HTR-8/SVneo (cell line): ENCODE data around the gene TRPM1.
"Not testable (repeated sequence)": the region's sequence is repeated elsewhere in the genome, so short reads cannot be mapped to it uniquely, and the experiment has no call there.

Experiments
- DNase-seq: peaks from one replicate; pipeline ENCODE4 v3.0.0; 2011; ENCODE audit warnings: low spot score, mixed read lengths; ENCODE audit not compliant: insufficient read length
- FAIRE-seq: peaks from 2 replicates; lab custom pipeline; 2011; peaks lifted over from hg19 to GRCh38; lab: Jason Lieb, UNC

The TRPM1 gene

GRCh38 chr15:31127596-31128261 is 26.2 kb upstream of the TRPM1 start:
- FAIRE-seq (no peak), DNase-seq (no peak)

- DNase-seq = no peak
- FAIRE-seq = no peak
Observed at GRCh38 chr15:31125061-31125460, 23.5 kb upstream of the TRPM1 start.

- no peak for DNase-seq
Observed at GRCh38 chr15:31116423-31117030, 15.0 kb upstream of the TRPM1 start.

GRCh38 chr15:31111091-31111647 is 9.6 kb upstream of the TRPM1 start:
- DNase-seq = no peak
- FAIRE-seq = no peak

More at GRCh38 chr15:31116423-31117030, 15.0 kb upstream of the TRPM1 start:
- no peak for FAIRE-seq

- FAIRE-seq (no peak), DNase-seq (no peak)
Observed at GRCh38 chr15:31108836-31109235, 7.3 kb upstream of the TRPM1 start.

- no peak for FAIRE-seq
- DNase-seq = no peak
Observed at GRCh38 chr15:31106495-31107300, 5.2 kb upstream of the TRPM1 start.

- FAIRE-seq (no peak), DNase-seq (no peak)
Observed at GRCh38 chr15:31104003-31104402, 2.5 kb upstream of the TRPM1 start.

GRCh38 chr15:31102374-31103342 is 1.1 kb upstream of the TRPM1 start:
- no peak for DNase-seq
- no peak for FAIRE-seq

- FAIRE-seq (no peak), DNase-seq (no peak)
Observed at GRCh38 chr15:31102039-31102321, 455 bp upstream of the TRPM1 start.

GRCh38 chr15:31100738-31101137 is 787 bp downstream of the TRPM1 start:
- no peak for DNase-seq
- no peak for FAIRE-seq

- no peak for FAIRE-seq
- DNase-seq = peak; percentile 18
Observed at GRCh38 chr15:31098953-31099740, 2.4 kb downstream of the TRPM1 start.

GRCh38 chr15:31098491-31098917 is 3.0 kb downstream of the TRPM1 start:
- no peak for FAIRE-seq
- DNase-seq = no peak

- no peak for FAIRE-seq
- DNase-seq = no peak
Observed at GRCh38 chr15:31096563-31096962, 5.0 kb downstream of the TRPM1 start.

- DNase-seq = peak; percentile 24
- no peak for FAIRE-seq
Observed at GRCh38 chr15:31091481-31091880, 10.0 kb downstream of the TRPM1 start.

GRCh38 chr15:31090766-31091165 is 10.8 kb downstream of the TRPM1 start:
- FAIRE-seq (no peak), DNase-seq (no peak)

- no peak for FAIRE-seq
- DNase-seq = no peak
Observed at GRCh38 chr15:31089368-31090047, 12.0 kb downstream of the TRPM1 start.

GRCh38 chr15:31088672-31089367 is 12.7 kb downstream of the TRPM1 start:
- DNase-seq = no peak
- no peak for FAIRE-seq

- FAIRE-seq, DNase-seq: not testable (repeated sequence)
Observed at GRCh38 chr15:31088041-31088440, 13.5 kb downstream of the TRPM1 start.
